ENCODE results near the gene CKS1B.

The CKS1B gene

DNA sequence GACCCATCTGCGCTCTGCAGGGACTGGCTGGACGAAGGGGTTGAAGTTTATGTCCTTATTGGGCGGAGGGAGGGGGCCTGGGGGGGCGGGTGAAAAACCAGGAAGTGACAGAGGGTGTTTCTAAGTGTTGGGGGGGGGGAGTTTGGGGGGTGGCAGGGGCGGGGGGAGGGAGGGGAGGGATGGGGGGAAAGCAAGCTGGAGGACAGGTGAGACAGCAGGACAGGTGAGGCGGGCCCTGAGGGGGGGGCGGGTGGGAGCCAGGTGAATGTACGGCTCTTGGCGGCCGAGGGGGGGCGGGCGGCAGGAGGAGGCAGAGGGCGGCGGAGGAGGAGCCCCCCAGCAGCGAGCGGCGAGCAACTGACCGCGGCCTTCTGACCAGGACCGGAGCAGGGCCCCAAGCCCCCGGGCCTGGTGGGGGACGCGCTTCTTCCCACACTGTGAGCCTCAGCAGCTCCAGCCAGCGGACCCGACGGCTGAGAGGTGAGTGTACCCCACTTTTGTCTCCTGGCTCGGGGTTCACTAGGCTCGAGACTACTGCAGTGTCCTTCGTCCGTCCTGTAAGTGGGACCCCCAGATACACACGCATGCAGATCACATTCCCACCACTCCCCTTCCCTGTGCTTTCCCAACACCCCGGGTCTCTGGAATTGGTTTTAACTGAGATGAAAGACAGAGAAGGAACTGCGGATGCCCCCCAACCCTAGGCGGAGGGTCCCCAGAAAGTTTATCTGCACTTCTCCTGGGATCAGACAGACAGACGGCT is 28.2 kb downstream of the CKS1B start, which contains the start of gene ZBTB7B:
ZBTB7B (plus strand) TSS at position 339 of the 763 bp plus-strand sequence. CDS start 11,859 bp downstream, outside the sequence.
- DNase-seq (ENCODE audit: low read depth): no peak

DNA sequence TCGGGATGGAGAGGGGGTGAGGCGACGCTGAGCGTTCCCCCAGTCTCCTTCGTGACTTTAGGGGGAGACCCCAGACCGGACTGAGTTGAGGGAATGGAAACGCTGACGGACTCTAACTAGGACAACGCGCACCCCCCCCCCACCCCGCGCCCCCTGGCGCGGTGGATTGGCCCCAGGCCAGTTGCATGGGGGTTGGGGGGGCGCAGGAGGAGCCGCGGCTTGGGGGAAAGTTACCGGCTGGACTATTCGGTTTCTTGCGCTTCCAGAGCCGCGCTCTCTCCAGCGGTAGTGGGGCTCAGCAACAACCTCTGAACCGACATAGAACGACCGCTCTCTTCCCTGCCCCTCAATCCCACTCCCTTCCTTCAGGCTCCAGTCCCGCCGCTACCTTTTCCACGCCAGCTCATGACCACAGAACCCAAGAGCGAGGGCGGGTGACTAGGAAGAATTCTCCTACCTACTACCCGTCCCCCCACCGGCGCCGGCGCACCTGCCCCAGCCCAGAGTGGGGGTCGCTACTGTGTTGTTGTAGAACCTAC is 28.8 kb downstream of the CKS1B start:
- no peak for DNase-seq (ENCODE audit: low read depth)

DNA sequence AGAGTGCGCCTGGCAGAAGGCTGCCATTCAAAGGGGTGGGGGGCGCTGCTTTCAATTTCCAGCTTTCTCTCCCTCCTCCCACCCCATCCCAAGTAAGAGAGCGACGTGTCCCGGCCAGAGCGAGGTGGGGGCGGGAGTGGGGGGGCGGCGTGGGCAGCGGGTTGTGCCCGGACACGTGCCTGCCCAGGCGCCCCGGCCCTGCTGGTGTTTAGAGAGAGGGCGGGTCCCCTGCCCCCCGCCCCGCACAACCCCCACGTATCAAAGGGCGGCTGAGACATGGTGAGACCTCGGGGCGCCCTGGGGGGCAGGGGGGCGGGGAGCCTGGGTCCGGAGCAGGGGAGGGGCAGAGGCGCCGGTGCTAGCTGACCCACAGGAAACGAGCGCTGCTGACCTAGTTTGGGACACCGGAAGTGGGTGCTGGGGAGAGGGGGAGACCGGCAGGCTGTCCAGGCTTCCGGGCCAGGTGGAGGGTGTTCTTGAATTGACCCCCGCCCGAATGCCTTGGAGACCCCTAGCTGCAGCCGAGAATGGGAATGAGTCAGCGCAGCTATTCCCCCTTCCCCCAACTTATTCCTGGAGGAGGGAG is 29.4 kb downstream of the CKS1B start:
- DNase-seq (ENCODE audit: low read depth): no peak

DNA sequence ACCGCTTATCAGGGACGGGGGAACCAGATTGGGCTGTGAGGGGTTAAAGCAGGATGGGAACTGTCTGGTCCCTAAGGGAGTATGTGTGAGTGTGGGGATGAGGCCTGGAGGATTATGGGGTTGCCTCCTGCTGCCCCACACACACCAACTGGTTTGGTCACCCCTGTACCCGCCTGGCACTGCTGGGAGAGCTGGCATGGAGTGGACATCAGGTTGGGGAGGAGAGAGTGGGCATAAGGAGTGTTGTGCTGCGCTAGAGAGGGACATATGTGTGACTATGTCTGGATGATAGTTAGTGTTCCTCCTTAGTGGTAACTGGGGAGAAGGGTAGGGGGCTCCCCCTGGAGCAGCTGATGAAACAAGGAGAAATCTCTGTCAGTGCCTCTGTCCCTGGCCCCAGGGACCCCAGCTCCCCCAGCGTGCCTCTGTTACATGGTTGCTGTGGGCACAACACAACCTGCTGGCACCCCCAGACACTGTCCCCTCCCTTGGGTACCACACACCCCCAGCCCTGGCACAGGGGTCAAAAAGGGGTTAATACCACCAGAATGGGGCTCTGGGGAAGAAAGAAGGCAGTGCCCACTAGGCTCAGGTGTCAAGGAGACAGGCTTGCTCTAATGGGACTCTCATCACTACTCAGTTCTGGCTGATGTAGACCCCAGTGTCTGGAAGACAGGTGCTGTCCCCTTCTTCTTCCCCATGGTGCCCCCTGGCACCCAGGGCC is 30.0 kb downstream of the CKS1B start:
- DNase-seq (ENCODE audit: low read depth): no peak

DNA sequence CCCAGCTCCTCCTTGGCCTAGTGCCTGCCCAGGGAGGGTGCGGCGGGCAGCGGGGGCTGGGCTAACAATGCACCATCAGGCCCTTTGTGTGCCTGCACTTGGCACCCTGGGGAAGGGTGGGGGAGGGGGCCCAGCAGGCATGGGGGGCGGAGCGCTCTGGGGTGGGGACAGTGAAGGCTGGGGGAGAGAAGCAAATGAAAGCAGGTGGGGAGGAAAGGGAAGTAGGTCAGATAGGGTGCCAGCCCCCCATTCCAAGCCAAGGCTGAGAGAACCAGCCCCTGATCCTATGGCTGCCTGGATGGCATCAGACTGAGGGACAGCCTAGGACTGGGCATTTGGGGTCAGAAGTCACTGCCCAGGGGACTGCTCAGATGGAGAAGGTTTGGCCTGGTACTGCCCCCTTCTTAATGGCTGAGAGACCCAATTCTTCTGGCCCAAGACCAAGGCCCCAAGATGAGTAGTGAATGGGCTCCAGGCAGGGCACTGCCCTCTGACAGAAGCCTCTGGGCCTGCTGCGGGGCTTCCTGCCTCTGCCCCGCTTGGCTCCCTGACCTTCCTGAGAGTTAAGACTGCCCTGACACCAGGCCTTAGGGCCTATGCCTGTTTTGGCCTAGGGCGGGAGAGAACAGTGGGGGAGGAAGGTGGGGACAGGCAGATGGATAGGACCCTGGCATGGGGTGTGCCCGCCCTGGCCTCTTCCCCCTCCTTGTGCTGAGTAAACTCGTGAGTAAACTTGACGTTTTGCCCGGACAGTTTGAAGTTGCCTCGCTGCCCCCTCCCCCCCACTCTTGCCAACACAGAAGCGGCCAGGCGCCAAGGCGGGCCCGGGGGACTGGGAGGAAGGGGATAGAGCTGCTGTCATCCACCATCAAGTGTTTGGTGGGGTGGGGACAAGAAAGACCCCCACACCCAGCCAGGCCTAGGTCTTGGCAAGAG is 30.9 kb downstream of the CKS1B start:
- DNase-seq (ENCODE audit: low read depth): no peak

DNA sequence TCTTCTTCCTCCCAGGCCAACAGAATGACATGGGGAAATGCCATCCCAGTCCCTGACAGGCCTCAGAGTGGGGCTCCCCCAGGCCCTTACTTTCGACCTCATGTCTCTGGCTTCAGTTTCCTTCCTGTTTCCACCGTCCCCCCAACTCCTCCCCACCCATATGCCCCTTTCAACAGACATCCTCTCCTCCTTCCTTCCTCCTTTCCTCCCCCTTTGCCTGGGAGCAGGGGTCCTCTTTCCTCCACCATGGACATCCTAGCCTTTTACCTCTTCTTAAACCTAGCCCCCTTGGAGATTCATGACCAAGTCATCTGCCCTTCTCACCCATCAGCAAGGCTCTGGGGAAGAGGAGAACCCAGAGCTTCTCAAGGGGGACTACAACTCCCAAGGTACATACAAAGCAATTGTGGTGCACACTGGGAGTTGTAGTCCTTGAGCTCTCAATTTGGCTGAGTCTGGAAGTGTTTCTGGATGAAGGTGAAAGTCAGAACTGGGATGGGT is 32.2 kb downstream of the CKS1B start:
- no peak for DNase-seq (ENCODE audit: low read depth)

DNA sequence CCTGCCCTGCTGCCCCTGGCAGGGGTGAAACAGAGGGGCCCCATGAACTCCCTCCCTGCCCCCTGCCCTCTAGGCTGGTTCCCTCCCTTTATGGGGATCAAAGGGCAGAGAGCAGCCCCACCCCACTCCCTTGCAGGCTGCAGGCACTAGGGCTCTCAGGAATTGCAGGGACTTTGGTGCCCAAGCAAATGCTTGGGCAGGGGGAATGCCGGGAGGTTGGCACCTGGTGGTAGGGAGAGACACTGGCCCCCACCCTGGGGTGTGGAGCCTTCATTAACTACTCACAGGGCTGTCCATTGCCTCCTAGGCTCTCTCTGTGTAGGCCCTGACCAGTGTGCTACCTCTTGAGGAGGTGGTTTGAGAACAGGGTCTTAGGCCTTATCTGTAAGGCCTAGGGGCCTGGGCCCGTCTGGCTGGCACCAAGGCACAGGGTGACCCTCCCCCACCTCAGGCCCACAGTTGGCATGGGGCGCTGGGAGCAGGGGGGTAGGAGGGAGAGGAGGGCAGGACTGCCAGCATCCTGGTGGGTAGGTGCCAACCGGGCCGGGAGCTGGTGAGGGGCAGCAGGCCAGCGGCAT is 32.9 kb downstream of the CKS1B start:
- DNase-seq (ENCODE audit: low read depth): no peak

DNA sequence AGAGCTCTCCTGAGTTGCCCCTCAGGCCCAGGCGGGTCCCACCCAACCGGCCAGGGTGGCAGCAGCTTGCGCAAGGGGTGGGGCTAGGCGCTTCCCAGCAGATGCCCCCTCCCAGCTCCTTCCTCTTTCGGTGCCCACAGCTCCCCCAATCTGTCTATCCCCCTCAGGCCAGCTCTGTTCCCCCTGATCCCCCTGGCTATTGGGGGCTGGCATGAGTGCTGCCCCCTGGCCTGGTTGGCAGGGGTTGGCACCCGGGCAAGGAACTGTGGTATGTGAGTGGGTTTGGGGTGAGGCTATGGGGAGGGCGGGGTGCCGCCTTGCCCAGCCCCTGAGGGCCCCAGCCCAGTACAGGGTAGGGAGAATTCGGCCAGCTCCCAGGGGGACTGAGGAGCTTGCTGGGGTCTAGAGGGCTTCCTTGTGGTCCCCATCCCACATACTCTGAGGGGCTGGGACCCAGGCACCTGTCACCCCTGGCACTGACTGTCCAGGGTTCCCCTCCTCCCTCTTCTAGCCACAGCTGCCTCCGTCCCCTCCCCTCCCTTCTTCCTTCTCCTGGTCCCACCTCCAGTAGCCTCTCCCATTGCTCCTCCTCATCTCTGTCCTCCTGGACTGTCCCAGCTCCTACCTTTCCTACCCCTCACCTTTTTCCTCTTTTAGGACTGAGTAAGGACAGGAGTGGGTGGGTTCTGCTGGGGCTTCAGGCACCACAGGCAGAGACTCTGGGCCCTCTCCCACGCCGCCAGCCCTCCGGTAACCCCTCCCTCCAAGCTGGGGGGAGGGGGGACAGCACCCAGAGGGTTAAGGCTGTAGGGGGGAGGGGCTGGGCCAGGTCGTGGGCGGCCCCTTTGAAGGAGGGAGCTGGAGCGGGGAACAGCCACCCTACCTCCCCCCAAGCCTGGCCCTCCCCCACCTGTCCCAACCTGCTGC is 33.8 kb downstream of the CKS1B start:
- DNase-seq (ENCODE audit: low read depth): no peak

DNA sequence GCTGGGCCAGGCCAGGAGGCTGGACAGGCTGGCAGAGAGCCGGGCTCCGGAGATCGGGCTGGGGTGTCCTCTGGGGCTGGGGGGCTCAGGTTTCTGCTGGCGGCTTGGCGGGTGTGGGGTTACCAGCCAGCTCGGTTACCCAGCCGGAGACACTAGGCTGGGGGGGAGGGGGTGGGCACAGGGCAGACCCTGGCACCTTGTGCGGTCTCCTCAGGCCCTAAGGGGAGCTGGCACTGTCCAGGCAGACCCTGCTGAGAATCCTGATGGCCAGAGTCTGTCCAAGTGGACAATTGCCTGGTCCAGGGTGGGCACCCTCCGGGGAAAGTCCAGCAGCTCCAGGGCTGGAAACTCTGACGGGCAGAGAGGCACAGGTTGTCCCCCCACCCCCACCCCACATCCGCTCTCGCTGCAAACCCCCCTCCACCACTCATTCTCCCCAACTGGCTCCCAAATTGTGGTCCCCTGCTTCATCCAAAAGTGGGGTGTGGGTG is 34.8 kb downstream of the CKS1B start:
- no peak for DNase-seq (ENCODE audit: low read depth)

DNA sequence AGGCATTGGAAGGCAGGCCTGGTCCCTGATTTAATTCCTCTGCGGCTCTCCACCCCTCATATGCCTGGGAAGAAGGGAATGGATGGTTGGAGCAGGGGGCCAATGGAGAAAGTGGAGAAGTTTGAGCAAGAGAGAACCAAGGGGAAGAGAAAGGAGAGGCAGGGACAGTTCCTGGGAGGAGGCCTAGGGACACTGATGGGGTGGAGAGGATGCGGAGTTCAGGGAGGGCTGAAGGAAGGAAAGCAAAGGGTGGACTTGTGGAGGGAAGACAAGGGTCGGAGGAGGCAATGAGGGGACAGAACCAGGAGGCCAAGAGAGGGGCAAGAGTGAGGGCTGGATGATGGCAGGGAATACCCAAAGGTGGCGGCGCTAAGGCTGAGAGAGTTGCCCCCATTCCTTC is 35.3 kb downstream of the CKS1B start:
- DNase-seq (ENCODE audit: low read depth): no peak

DNA sequence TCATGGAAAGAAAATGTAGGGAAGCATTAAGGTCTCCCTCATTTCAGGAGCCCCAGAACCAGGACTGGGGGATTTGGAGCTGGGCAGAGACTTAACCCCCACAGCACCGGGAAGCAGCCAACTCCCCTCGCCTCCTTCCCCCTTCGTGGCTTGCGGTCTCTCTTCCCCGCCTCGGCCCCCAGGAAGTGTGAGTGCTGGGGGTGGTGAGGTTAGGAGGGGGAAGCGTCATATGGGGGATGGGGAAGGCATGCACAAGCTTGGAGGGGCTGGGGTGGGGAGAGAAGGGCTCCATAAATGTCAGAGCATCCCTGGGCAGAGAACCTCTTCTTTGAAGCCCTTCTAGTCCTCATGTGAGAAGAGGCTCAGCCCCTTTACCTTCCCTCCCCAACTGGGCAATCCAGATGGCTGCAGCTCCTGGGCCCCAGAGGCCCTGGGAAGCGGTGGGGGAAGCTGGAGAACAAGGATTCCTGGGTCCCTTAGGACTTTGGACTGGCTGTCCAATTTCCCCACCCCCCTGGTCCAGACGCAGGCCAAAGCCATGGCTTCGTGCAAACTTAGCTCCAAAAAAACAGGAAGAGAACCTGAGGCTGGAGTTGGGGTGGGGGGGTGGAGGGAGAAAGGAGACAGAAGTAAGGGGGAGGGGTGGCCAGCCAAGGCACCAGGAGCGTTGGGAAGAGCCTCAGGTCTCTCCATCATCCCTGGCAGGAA is 35.9 kb downstream of the CKS1B start:
- no peak for DNase-seq (ENCODE audit: low read depth)

DNA sequence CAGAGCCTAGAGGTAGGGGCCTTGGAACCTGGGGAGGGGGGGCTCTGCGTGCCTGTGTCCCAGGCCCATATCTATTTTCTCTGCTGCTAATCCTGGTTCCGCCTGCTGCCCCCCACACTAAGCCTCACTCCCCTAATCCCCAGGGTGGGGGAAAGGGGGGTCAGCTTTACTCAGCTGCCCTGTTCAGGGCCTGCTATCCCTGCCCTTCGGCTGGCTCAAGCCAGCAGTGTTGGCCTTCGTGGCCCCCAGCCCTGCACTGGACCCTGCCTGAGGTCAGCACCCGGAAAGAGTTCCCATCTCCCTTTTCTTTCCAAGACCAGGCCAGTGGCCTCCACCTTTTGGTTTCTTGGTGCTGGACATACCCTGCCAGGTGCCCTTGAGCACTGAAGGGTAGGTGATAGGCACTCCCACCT is 36.5 kb downstream of the CKS1B start:
- no peak for DNase-seq (ENCODE audit: low read depth)

DNA sequence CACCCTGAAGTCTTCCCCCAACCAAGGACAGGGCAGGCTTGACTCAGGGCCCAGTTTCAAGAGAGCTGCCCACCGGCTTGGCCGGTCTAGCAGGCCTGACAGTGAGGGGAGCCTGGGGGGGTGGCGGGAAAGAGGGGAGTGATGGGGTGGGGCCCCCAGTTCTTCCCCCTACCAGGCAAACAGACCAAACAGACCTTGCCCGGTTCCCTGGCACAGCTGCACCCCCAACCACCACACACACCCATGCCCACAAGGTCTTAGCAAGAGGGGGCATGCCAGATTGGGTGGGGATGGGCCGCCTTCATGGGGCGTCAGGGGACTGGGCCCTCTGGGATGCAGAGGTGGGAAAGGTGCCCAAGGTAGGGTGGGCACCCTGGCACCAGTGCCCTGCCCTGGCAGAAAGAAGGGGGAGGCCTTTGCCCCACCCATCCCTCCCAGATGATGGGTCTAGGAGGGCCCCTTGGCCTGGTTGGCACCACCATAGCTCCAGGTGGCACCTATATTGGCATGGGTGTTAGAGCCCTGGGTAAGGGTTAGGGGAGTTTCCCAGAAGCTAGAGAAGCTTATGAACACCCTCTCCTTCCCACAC is 37.0 kb downstream of the CKS1B start:
- DNase-seq (ENCODE audit: low read depth): no peak

DNA sequence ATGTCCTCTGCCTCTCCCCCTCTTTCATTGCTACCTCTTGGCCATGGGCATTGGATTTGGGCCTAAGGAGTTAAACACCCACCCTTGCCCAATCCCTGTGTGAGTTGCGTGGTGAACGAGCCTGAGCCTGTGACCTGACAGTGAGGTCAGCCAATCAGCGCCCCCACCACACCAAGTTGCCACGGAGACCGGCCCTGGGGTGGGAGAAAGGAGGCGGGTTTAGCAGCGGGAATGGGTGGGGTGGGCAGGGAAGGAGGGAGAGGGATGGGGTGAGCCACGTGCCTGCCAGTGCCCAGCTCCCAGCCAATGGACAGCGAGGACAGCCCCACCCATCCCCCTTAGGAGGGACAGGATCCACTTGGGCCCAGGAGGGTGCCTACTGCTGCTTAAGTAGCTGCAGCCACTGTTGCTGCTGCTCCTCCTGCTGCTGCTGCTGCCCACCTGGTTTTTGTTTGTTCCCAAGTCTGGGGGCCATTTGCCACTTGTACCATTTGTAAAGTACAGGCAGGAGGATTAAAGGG is 37.6 kb downstream of the CKS1B start:
- no peak for DNase-seq (ENCODE audit: low read depth)

DNA sequence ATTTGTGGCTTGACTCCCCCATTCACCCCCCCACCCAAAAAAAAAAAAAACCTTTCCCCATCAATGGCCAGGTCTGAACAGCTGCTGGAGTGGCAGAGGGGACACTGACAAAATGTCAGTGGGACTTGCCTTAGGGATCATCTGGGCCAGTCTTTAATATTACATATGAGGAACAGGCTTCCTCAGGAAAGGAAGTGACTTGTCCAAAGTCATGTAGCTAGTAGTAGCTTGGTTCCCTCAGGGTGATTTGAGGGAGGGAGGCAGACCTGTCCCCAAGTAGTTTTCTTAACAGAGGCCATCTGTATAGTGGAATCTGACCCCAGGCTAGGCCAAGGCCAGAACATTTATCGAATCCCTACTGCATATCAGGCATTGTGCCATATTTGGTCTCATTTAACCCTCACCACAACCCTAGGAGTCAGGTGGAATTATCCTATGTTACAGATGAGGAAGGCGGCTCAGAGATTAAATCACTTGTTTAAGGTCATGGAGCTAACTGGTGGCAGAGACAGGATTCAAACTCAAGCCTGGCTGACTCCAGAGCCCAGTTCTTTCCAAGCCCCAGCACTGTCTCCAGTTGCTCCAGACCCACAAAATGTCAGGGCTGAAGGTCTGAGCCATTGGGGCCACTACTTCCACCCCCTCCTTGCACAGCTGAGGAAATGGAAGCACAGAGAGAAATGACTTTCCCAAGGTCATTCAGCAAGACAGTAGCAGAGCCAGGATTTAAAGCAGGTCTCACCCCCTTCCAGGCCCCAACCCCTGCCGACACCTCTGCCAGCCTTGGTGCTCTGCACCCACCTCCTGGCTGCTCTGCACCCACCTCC is 38.5 kb downstream of the CKS1B start:
- DNase-seq (ENCODE audit: low read depth): no peak

DNA sequence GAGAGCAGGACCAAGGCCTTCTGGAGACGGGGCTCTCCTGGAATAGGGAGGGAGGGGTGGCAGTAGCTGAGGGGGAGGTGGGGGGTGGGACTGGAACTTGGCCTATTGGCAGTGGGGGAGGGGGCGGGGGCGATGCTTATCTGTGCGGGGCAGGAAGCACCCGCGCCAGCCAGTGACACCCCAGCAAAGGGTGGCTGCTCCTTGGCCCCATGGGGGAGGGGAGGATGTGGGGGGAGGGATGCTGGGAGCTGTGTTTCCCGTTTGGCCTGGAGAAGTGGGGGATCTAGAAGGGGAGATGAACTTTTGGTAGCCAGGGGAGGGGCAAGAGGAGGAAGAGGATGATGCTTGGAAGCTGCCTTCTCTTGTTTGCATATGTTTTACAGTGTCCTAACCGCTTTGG is 39.2 kb downstream of the CKS1B start:
- no peak for DNase-seq (ENCODE audit: low read depth)

DNA sequence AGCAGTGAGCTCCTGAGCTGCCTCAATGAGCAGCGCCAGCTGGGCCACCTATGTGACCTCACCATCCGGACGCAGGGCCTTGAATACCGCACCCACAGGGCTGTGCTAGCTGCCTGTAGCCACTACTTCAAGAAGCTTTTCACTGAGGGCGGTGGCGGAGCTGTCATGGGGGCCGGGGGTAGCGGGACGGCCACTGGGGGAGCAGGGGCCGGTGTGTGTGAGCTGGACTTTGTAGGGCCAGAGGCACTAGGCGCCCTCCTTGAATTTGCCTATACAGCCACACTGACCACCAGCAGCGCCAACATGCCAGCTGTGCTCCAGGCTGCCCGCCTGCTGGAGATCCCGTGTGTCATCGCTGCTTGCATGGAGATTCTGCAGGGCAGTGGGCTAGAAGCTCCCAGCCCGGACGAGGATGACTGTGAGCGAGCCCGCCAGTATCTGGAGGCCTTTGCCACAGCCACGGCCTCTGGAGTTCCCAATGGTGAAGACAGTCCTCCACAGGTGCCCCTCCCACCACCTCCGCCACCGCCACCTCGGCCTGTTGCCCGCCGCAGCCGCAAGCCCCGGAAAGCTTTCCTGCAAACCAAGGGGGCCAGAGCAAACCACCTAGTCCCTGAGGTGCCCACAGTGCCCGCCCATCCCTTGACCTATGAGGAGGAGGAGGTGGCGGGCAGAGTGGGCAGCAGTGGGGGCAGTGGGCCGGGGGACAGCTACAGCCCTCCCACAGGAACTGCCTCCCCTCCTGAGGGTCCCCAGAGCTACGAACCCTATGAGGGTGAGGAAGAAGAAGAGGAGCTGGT is 40.4 kb downstream of the CKS1B start:
- no peak for DNase-seq (ENCODE audit: low read depth)
